IPS-20b (cell line): ENCODE measurements around the gene ZNF239.
"Not testable (repeated sequence)": the region's sequence is repeated elsewhere in the genome, so short reads cannot be mapped to it uniquely, and the experiment has no call there.

ENCODE experiments used
- H3K27ac ChIP-seq: one replicate; pipeline ENCODE4 v1.5.1; 2013; ENCODE audit warnings: low read length
- H3K27me3 ChIP-seq: 2 replicates; pipeline ENCODE4 v1.6.1; 2013; ENCODE audit warnings: mild to moderate bottlenecking, low read length, inconsistent platforms; ENCODE audit not compliant: insufficient read depth
- H3K36me3 ChIP-seq: 2 replicates; pipeline ENCODE4 v1.6.1; 2013; ENCODE audit warnings: low read depth, mild to moderate bottlenecking, inconsistent platforms, low read length, moderate library complexity; ENCODE audit not compliant: insufficient read depth
- H3K4me1 ChIP-seq: 2 replicates; pipeline ENCODE4 v1.6.1; 2013; ENCODE audit warnings: mild to moderate bottlenecking, control low read depth, inconsistent platforms, low read length, moderate library complexity; ENCODE audit not compliant: insufficient read depth
- H3K4me3 ChIP-seq: 2 replicates; pipeline ENCODE4 v1.5.1; 2013; ENCODE audit warnings: mild to moderate bottlenecking, low read length, inconsistent platforms
- H3K9ac ChIP-seq: 2 replicates; pipeline ENCODE4 v1.6.1; 2013; ENCODE audit warnings: low read depth, mild to moderate bottlenecking, inconsistent platforms, low read length, moderate library complexity
- H3K9me3 ChIP-seq: 2 replicates; pipeline ENCODE4 v1.6.1; 2013; ENCODE audit warnings: mild to moderate bottlenecking, low read depth, low read length, inconsistent platforms; ENCODE audit not compliant: insufficient read depth

The ZNF239 gene

GRCh38 chr10:43574001-43574892 is at the start of gene ZNF239:
Gene ZNF239 (minus strand): TSS chr10:43574616. CDS start chr10:43558079, 16,537 bp downstream.
- Histone ChIP-seq H3K9ac (peak within 1 kb of the TSS; percentile 76), H3K27me3 (peaks cover 31% of the 10 kb centered on the region), H3K27ac (no peak within 1 kb of the TSS), H3K36me3 (peaks cover 18% of the 10 kb centered on the region), H3K4me3 (peak within 1 kb of the TSS; percentile 79), H3K9me3 (peaks cover 8% of the 10 kb centered on the region), H3K4me1 (peaks cover 4% of the 10 kb centered on the region; the same call in 1 of the 2 replicates)

GRCh38 chr10:43623351-43623750 is 48.9 kb upstream of the ZNF239 start:
- H3K9me3 ChIP-seq = peaks cover 31% of the 10 kb centered on the region
- H3K4me3 ChIP-seq = no peak overlapping the region; the same call in 1 of the 2 replicates
- no peaks in the 10 kb centered on the region for H3K27me3 ChIP-seq
- no peaks in the 10 kb centered on the region for H3K4me1 ChIP-seq
- no peak overlapping the region for H3K9ac ChIP-seq
- H3K36me3 ChIP-seq = no peaks in the 10 kb centered on the region
- H3K27ac ChIP-seq = no peak overlapping the region

GRCh38 chr10:43622038-43622437 is 47.6 kb upstream of the ZNF239 start:
- H3K27ac ChIP-seq = no peak overlapping the region

GRCh38 chr10:43619368-43619767 is 45.0 kb upstream of the ZNF239 start:
- H3K4me1 ChIP-seq = no peaks in the 10 kb centered on the region
- H3K9me3 ChIP-seq = peaks cover 67% of the 10 kb centered on the region
- no peak overlapping the region for H3K9ac ChIP-seq
- H3K27me3 ChIP-seq = no peaks in the 10 kb centered on the region
- H3K27ac ChIP-seq = no peak overlapping the region
- no peak overlapping the region for H3K4me3 ChIP-seq
- peaks cover 35% of the 10 kb centered on the region for H3K36me3 ChIP-seq

More at GRCh38 chr10:43622038-43622437, 47.6 kb upstream of the ZNF239 start:
- no peak overlapping the region for H3K4me3 ChIP-seq
- no peaks in the 10 kb centered on the region for H3K27me3 ChIP-seq
- H3K9ac ChIP-seq = no peak overlapping the region
- H3K36me3 ChIP-seq = peaks cover 10% of the 10 kb centered on the region
- H3K4me1 ChIP-seq = no peaks in the 10 kb centered on the region
- H3K9me3 ChIP-seq = peaks cover 42% of the 10 kb centered on the region

- Histone ChIP-seq H3K9me3 (peaks cover 54% of the 10 kb centered on the region), H3K4me1 (no peaks in the 10 kb centered on the region), H3K36me3 (peaks cover 53% of the 10 kb centered on the region), H3K9ac (no peak overlapping the region), H3K27ac (no peak overlapping the region), H3K27me3 (no peaks in the 10 kb centered on the region), H3K4me3 (no peak overlapping the region)
These were observed 42.4 kb upstream of the ZNF239 start for GRCh38 chr10:43616697-43617370.

- Histone ChIP-seq H3K27ac (no peak overlapping the region), H3K9me3 (peaks cover 11% of the 10 kb centered on the region), H3K36me3 (peaks cover 44% of the 10 kb centered on the region), H3K9ac (no peak overlapping the region), H3K4me1 (peaks cover 4% of the 10 kb centered on the region; the same call in 1 of the 2 replicates), H3K27me3 (0 out of 2 replicates have a peak, but pooled peaks cover 5% of the 10 kb centered on the region), H3K4me3 (no peak overlapping the region)
These were observed 36.2 kb upstream of the ZNF239 start for GRCh38 chr10:43610636-43611035.

- peaks cover 4% of the 10 kb centered on the region; the same call in 1 of the 2 replicates for H3K4me1 ChIP-seq
- H3K36me3 ChIP-seq = peaks cover 18% of the 10 kb centered on the region
- peak overlapping the region; percentile 78; the same call in 1 of the 2 replicates for H3K9ac ChIP-seq
- H3K9me3 ChIP-seq = no peaks in the 10 kb centered on the region
- peak overlapping the region; percentile 80 for H3K4me3 ChIP-seq
- H3K27ac ChIP-seq = no peak overlapping the region
- peaks cover 11% of the 10 kb centered on the region; the same call in 1 of the 2 replicates for H3K27me3 ChIP-seq
These were observed 32.8 kb upstream of the ZNF239 start for GRCh38 chr10:43607199-43607573.

- Histone ChIP-seq H3K9ac (peak within 1 kb of the TSS; percentile 78; the same call in 1 of the 2 replicates), H3K36me3 (peaks cover 13% of the 10 kb centered on the region), H3K27me3 (peaks cover 11% of the 10 kb centered on the region; the same call in 1 of the 2 replicates), H3K9me3 (peaks cover under 1% of the 10 kb centered on the region; the same call in 1 of the 2 replicates), H3K4me3 (peak within 1 kb of the TSS; percentile 80), H3K27ac (no peak within 1 kb of the TSS), H3K4me1 (peaks cover 4% of the 10 kb centered on the region; the same call in 1 of the 2 replicates)
These were observed 32.1 kb upstream of the ZNF239 start, which contains the start of gene ZNF485 for GRCh38 chr10:43606323-43607198. Gene ZNF485 (plus strand): TSS chr10:43606438. CDS start chr10:43607051, 613 bp downstream.

- H3K27ac ChIP-seq = no peak overlapping the region
- H3K9ac ChIP-seq = no peak overlapping the region
- peaks cover 11% of the 10 kb centered on the region; the same call in 1 of the 2 replicates for H3K27me3 ChIP-seq
These were observed 31.5 kb upstream of the ZNF239 start for GRCh38 chr10:43605850-43606322.

GRCh38 chr10:43601576-43601975 is 27.2 kb upstream of the ZNF239 start:
- peaks cover 24% of the 10 kb centered on the region for H3K9me3 ChIP-seq
- H3K27ac ChIP-seq, H3K27me3 ChIP-seq, H3K4me1 ChIP-seq, H3K9ac ChIP-seq, H3K4me3 ChIP-seq, H3K36me3 ChIP-seq: not testable (repeated sequence)

More at GRCh38 chr10:43605850-43606322, 31.5 kb upstream of the ZNF239 start:
- Histone ChIP-seq H3K9me3 (peaks cover 7% of the 10 kb centered on the region), H3K4me3 (peak overlapping the region; percentile 80; the same call in 1 of the 2 replicates), H3K36me3 (peaks cover 12% of the 10 kb centered on the region), H3K4me1 (peaks cover 4% of the 10 kb centered on the region; the same call in 1 of the 2 replicates)
